ENCODE results near the gene PPP2R5C.

PPP2R5C gene

DNA sequence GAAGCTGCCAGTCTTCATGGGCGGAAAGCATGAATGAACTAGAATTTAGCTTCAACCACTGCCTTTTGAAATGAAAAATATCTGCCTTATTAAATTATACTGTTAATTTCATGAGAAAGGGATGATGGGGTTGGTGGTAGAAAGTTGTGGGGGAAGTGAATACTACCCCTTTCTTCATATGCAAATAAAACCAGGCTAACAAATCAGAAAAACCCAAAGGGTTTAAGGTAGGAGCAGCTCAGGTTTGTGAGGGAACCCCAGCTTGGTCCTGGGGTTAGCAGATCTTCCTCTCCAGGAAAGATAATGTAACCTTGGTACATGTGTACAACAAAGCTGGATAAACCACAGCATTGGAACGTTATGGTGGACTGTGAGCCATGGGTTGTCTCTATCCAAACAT lies 84.0 kb downstream of the PPP2R5C start:
- TF ChIP-seq, protein P1, sequence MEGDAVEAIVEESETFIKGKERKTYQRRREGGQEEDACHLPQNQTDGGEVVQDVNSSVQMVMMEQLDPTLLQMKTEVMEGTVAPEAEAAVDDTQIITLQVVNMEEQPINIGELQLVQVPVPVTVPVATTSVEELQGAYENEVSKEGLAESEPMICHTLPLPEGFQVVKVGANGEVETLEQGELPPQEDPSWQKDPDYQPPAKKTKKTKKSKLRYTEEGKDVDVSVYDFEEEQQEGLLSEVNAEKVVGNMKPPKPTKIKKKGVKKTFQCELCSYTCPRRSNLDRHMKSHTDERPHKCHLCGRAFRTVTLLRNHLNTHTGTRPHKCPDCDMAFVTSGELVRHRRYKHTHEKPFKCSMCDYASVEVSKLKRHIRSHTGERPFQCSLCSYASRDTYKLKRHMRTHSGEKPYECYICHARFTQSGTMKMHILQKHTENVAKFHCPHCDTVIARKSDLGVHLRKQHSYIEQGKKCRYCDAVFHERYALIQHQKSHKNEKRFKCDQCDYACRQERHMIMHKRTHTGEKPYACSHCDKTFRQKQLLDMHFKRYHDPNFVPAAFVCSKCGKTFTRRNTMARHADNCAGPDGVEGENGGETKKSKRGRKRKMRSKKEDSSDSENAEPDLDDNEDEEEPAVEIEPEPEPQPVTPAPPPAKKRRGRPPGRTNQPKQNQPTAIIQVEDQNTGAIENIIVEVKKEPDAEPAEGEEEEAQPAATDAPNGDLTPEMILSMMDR (IDR thresholded peaks at IDR 0.05), result no peak
- H3K27ac ChIP-seq, result no peak overlapping the region
- no peak overlapping the region for H3K4me3 ChIP-seq
- no peak for DNase-seq (ENCODE audit: low spot score)

DNA sequence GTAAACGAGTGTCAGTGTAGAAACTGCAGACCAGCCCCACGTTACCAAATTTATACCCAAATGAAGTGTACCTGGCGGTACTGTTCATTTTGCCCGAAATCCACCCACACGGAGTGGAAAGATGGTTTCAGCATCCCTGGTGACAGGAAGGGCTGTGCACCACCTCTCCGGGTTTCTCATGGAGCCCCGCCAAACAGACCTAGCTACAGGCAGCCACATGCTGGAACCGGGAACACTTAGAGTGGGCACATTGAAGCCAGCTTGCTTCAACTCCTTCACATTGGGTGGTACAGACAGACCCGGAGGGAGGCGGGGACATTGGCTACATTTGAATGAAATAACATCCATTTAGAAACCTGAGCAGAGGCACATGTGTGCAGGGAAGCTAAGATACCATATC lies 84.4 kb downstream of the PPP2R5C start:
- no peak overlapping the region for H3K4me3 ChIP-seq
- TF ChIP-seq, protein P1 (IDR thresholded peaks at IDR 0.05), result no peak
- H3K27ac ChIP-seq, result no peak overlapping the region
- no peak for DNase-seq (ENCODE audit: low spot score)

DNA sequence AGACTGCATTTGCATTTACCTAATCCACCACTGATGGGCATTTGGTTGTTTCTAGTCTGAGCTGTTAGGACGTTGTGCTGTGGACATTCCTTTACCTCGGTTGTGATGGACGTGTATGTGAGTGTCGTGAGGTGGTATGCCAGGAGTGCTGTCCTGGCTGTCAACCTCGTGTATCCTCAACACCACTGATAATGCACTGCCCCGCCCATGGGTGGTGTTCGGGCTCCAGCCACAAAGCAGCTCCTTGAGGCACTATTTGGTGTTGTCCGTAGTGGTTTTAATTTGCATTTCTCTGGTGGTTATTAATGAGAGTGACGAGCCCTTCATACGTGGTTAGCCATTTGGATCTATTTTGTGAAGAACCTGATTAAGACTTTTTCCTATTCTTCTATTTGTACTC lies 87.6 kb downstream of the PPP2R5C start:
- H3K27ac ChIP-seq, result no peak overlapping the region
- DNase-seq (ENCODE audit: low spot score), result no peak
- TF ChIP-seq, protein P1 (IDR thresholded peaks at IDR 0.05), result no peak
- no peak overlapping the region for H3K4me3 ChIP-seq

DNA sequence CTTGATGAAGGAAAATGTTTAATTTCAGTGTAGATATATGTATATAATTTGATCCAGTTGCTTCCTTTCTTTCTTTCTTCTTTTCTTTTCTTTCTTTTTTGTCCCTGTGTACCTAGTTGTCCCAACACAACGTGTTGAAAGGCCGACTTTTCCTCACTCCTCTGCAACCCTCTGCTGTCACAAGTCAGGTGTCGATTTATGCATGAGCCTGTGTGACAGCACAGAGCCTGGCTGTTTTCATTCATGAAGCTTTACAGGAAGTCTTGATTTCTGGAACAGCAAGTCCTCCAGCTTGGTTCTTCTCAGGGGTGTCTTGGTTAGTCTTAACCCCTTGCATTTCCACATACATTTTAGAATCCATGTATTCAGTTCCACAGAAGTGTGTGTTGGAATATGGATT lies 88.1 kb downstream of the PPP2R5C start:
- Histone ChIP-seq H3K4me3 (no peak overlapping the region), H3K27ac (no peak overlapping the region)
- TF ChIP-seq, protein P1 (IDR thresholded peaks at IDR 0.05), result no peak
- no peak for DNase-seq (ENCODE audit: low spot score)

DNA sequence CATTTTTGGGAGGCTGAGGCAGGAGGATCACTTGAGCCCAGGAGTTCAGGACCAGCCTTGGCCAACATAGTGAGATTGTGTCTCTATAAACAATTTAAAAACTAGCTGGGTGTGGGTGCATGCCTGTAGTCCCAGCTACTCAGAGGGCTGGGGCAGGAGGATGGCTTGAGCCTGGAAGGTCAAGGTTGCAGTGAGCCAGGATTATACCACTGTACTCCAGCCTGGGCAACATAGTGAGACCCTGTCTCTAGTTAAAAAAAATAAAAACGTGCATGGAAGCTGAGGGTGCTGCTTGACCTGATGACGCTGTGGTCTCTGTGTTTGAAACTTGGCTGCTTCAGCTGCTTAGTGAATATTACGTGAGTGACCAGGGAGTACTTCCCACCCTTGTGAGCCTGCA lies 89.7 kb downstream of the PPP2R5C start:
- Histone ChIP-seq H3K27ac (no peak overlapping the region), H3K4me3 (no peak overlapping the region)
- TF ChIP-seq, protein P1 (IDR thresholded peaks at IDR 0.05), result no peak
- DNase-seq (ENCODE audit: low spot score), result no peak

DNA sequence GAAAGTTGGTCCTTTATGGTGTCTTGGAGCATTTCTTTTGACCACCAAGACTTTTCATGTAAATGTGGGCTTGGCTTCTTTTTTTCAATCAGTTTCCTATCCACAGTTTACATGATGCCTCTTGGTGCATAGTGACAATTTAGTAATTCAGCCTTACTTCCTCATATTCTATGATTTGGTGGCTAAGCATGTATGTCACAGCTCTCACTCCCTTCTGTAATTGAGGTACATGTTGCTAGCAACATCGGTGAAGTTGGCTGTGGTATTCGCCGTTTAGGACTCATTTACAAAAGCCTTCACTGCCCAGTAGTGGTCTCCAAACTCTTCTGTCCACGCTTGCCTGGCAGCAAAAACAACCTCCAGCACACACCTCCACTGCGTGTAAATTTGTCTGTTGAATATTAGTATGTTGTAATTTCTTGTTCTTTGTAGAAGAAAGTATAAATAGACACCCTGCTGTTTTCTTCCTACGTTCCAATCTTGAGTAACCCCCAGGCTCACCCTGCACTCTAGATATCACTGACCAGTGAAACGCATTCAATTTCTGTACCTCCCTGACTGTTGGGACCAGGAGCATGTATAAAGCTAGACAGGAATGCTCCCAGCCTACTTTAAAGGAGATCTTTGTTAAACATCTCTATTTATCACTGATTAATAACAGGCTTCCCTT lies 90.4 kb downstream of the PPP2R5C start:
- TF ChIP-seq, protein P1 (IDR thresholded peaks at IDR 0.05), result no peak
- H3K27ac ChIP-seq, result no peak overlapping the region
- no peak overlapping the region for H3K4me3 ChIP-seq
- DNase-seq (ENCODE audit: low spot score), result no peak

DNA sequence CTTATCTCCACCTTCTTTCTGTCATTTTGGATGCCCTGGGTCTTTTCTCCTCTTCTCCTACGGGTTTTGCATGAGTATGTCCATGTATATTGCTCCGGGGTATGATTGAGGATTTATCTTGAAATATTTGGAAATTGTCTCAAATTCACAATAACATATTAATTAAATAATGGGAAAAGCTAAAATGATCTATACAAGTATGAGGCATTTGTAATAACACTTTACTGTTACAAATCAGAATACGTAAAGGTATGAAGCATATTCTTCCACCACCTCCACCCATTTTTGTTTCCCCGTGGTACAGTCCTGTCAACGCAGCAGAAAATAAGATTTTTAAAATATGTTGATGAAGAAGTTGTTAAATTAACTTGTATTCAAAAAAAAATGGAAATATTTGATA lies 91.3 kb downstream of the PPP2R5C start:
- Histone ChIP-seq H3K27ac (no peak overlapping the region), H3K4me3 (no peak overlapping the region)
- TF ChIP-seq, protein P1 (IDR thresholded peaks at IDR 0.05), result no peak
- DNase-seq (ENCODE audit: low spot score), result no peak
